RWPE2 (cell line): ENCODE results near the gene APOC4.

ENCODE experiments used
- ATAC-seq: fragments of 200-7000 bp; cut with Tn5 transposase; 3 replicates; pipeline ENCODE4 v1.9.1; 2021; ENCODE audit warnings: low read depth
- DNase-seq: peaks from one replicate; pipeline ENCODE4 v3.0.0-alpha.2; 2020; ENCODE audit warnings: low spot score
- H3K27ac ChIP-seq: fragments of 450-650 bp; 2 replicates; pipeline ENCODE4 v1.5.1; 2017; ENCODE audit warnings: mild to moderate bottlenecking; ENCODE audit not compliant: poor library complexity, severe bottlenecking
- H3K27me3 ChIP-seq: fragments of 250-450 bp; sonication (Bioruptor Pico); 2 replicates; pipeline ENCODE4 v1.5.1; 2021; ENCODE audit warnings: mild to moderate bottlenecking, moderate library complexity; ENCODE audit not compliant: insufficient read depth, poor library complexity, severe bottlenecking
- H3K36me3 ChIP-seq: fragments of 250-450 bp; sonication (Bioruptor Pico); 2 replicates; pipeline ENCODE4 v1.5.1; 2020; ENCODE audit warnings: low read depth, mild to moderate bottlenecking, moderate library complexity
- H3K4me1 ChIP-seq: fragments of 250-450 bp; sonication (Bioruptor Pico); 2 replicates; pipeline ENCODE4 v1.5.1; 2021; ENCODE audit warnings: mild to moderate bottlenecking, moderate library complexity; ENCODE audit not compliant: insufficient read depth, poor library complexity, severe bottlenecking
- H3K4me3 ChIP-seq: fragments of 250-450 bp; sonication (Bioruptor Pico); 2 replicates; pipeline ENCODE4 v1.5.1; 2021; ENCODE audit warnings: mild to moderate bottlenecking, moderate library complexity; ENCODE audit not compliant: severe bottlenecking
- H3K9me3 ChIP-seq: fragments of 250-450 bp; sonication (Bioruptor Pico); 2 replicates; pipeline ENCODE4 v1.5.1; 2021; ENCODE audit warnings: mild to moderate bottlenecking, moderate library complexity; ENCODE audit not compliant: severe bottlenecking
- TF ChIP-seq, protein P1 (sequence below): fragments of 450-650 bp; IDR thresholded peaks from one replicate; pipeline ENCODE4 v1.5.1; 2017; ENCODE audit warnings: mild to moderate bottlenecking, moderate library complexity; ENCODE audit not compliant: poor library complexity, severe bottlenecking

The APOC4 gene

GRCh38 chr19:44904426-44904994 is 37.5 kb upstream of the APOC4 start:
- Histone ChIP-seq H3K4me3 (no peak overlapping the region), H3K27me3 (no peaks in the 10 kb centered on the region), H3K4me1 (no peaks in the 10 kb centered on the region), H3K27ac (no peak overlapping the region), H3K36me3 (peaks cover 32% of the 10 kb centered on the region), H3K9me3 (no peaks in the 10 kb centered on the region)
- ATAC-seq: no peak
- no peak for DNase-seq
- TF ChIP-seq, protein P1, sequence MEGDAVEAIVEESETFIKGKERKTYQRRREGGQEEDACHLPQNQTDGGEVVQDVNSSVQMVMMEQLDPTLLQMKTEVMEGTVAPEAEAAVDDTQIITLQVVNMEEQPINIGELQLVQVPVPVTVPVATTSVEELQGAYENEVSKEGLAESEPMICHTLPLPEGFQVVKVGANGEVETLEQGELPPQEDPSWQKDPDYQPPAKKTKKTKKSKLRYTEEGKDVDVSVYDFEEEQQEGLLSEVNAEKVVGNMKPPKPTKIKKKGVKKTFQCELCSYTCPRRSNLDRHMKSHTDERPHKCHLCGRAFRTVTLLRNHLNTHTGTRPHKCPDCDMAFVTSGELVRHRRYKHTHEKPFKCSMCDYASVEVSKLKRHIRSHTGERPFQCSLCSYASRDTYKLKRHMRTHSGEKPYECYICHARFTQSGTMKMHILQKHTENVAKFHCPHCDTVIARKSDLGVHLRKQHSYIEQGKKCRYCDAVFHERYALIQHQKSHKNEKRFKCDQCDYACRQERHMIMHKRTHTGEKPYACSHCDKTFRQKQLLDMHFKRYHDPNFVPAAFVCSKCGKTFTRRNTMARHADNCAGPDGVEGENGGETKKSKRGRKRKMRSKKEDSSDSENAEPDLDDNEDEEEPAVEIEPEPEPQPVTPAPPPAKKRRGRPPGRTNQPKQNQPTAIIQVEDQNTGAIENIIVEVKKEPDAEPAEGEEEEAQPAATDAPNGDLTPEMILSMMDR: no peak

DNA sequence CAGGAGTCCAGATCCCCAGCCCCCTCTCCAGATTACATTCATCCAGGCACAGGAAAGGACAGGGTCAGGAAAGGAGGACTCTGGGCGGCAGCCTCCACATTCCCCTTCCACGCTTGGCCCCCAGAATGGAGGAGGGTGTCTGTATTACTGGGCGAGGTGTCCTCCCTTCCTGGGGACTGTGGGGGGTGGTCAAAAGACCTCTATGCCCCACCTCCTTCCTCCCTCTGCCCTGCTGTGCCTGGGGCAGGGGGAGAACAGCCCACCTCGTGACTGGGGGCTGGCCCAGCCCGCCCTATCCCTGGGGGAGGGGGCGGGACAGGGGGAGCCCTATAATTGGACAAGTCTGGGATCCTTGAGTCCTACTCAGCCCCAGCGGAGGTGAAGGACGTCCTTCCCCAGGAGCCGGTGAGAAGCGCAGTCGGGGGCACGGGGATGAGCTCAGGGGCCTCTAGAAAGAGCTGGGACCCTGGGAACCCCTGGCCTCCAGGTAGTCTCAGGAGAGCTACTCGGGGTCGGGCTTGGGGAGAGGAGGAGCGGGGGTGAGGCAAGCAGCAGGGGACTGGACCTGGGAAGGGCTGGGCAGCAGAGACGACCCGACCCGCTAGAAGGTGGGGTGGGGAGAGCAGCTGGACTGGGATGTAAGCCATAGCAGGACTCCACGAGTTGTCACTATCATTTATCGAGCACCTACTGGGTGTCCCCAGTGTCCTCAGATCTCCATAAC is 36.4 kb upstream of the APOC4 start, which contains the start of gene APOE:
APOE (plus strand) TSS at position 360 of the 724 bp plus-strand sequence. CDS start 829 bp downstream, outside the sequence.
- peak; percentile 37 for ATAC-seq
- H3K27me3 ChIP-seq: no peaks in the 10 kb centered on the region
- no peak for DNase-seq
- TF ChIP-seq, protein P1: no peak
- H3K4me1 ChIP-seq: no peaks in the 10 kb centered on the region
- no peaks in the 10 kb centered on the region for H3K9me3 ChIP-seq
- no peak within 1 kb of the TSS for H3K27ac ChIP-seq
- peak within 1 kb of the TSS; percentile 17 for H3K4me3 ChIP-seq
- peaks cover 22% of the 10 kb centered on the region for H3K36me3 ChIP-seq

GRCh38 chr19:44907613-44908012 is 34.4 kb upstream of the APOC4 start:
- TF ChIP-seq, protein P1: no peak
- DNase-seq (no peak), ATAC-seq (no peak)
- no peak overlapping the region for H3K4me3 ChIP-seq
- H3K27me3 ChIP-seq: no peaks in the 10 kb centered on the region
- no peaks in the 10 kb centered on the region for H3K4me1 ChIP-seq
- peaks cover 5% of the 10 kb centered on the region for H3K36me3 ChIP-seq
- H3K9me3 ChIP-seq: no peaks in the 10 kb centered on the region
- H3K27ac ChIP-seq: no peak overlapping the region

- ATAC-seq (no peak), DNase-seq (no peak)
- Histone ChIP-seq H3K4me1 (no peaks in the 10 kb centered on the region), H3K9me3 (no peaks in the 10 kb centered on the region), H3K4me3 (no peak overlapping the region), H3K27me3 (no peaks in the 10 kb centered on the region), H3K27ac (no peak overlapping the region), H3K36me3 (no peaks in the 10 kb centered on the region)
- TF ChIP-seq, protein P1: no peak
Observed at GRCh38 chr19:44908074-44908835, 33.8 kb upstream of the APOC4 start.
